Measurements from ENCODE around the gene ARHGAP8. TPM values are rescaled to one million over a fixed set of nuclear protein-coding genes. Genes with fewer than 3 reads are reported as not detected.

Gene ARHGAP8
- total and polyA plus RNA-seq, 10 of the 15 experiments (the other 5 are each of a cell fraction or from before 2014, with no cell fraction given) = 0.33 TPM; not detected in 9

DNA sequence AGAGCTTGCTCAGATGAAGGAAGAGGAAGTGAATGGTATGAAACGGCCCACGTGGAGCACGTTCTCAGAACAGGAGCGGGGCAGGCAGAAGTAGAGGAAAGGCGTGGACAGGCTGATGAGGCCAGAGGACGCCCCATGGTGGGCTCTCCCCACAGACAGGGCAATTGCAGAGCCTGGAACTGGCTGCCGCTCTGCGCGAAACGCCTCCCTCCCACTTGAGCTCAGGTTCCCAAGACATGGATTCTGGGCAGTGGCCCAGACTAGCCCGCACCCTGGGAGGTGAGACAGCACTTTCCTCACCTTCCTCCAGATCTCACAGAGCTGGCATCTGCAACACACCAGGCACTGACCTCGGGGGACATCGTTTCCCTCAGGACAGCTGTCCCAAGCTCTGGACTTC lies 139.9 kb downstream of the ARHGAP8 start (continued):
- TF ChIP-seq, protein P1, sequence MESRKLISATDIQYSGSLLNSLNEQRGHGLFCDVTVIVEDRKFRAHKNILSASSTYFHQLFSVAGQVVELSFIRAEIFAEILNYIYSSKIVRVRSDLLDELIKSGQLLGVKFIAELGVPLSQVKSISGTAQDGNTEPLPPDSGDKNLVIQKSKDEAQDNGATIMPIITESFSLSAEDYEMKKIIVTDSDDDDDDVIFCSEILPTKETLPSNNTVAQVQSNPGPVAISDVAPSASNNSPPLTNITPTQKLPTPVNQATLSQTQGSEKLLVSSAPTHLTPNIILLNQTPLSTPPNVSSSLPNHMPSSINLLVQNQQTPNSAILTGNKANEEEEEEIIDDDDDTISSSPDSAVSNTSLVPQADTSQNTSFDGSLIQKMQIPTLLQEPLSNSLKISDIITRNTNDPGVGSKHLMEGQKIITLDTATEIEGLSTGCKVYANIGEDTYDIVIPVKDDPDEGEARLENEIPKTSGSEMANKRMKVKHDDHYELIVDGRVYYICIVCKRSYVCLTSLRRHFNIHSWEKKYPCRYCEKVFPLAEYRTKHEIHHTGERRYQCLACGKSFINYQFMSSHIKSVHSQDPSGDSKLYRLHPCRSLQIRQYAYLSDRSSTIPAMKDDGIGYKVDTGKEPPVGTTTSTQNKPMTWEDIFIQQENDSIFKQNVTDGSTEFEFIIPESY (IDR thresholded peaks at IDR 0.05) = no peak
- TF ChIP-seq SMARCA5 (IDR thresholded peaks at IDR 0.05) (no peak), TCF3 (IDR thresholded peaks at IDR 0.05; ENCODE audit: borderline replicate concordance, insufficient read depth, low read depth, low read length) (no peak), CHD2 (IDR thresholded peaks at IDR 0.05; ENCODE audit: borderline replicate concordance, low read depth, low read length) (no peak), RCOR1 (conservative IDR thresholded peaks at IDR 0.05; ENCODE audit: low read depth, low read length) (no peak)
- TF ChIP-seq, protein P2, sequence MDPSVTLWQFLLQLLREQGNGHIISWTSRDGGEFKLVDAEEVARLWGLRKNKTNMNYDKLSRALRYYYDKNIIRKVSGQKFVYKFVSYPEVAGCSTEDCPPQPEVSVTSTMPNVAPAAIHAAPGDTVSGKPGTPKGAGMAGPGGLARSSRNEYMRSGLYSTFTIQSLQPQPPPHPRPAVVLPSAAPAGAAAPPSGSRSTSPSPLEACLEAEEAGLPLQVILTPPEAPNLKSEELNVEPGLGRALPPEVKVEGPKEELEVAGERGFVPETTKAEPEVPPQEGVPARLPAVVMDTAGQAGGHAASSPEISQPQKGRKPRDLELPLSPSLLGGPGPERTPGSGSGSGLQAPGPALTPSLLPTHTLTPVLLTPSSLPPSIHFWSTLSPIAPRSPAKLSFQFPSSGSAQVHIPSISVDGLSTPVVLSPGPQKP (IDR thresholded peaks at IDR 0.05; ENCODE audit: low read depth, low read length) = no peak
- TF ChIP-seq, protein P3, sequence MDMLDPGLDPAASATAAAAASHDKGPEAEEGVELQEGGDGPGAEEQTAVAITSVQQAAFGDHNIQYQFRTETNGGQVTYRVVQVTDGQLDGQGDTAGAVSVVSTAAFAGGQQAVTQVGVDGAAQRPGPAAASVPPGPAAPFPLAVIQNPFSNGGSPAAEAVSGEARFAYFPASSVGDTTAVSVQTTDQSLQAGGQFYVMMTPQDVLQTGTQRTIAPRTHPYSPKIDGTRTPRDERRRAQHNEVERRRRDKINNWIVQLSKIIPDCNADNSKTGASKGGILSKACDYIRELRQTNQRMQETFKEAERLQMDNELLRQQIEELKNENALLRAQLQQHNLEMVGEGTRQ (IDR thresholded peaks at IDR 0.05; ENCODE audit: borderline replicate concordance, low read depth, low read length) = no peak

Measured in GM12878 (cell line).